ENCODE results near the gene SOX9. TPM values are rescaled to one million over a fixed set of nuclear protein-coding genes. Genes with fewer than 3 reads are reported as not detected.
"Not testable (repeated sequence)": the region's sequence is repeated elsewhere in the genome, so short reads cannot be mapped to it uniquely, and the experiment has no call there.

SOX9 gene
- polyA plus RNA-seq, 1 donor from 2014 or later: not detected

- Mint-ChIP-seq H3K36me3 (no peaks in the 10 kb centered on the region), H3K9me3 (peaks cover 2 to 3% (median 2%) of the 10 kb centered on the region in 3 donors), H3K4me3 (no peak overlapping the region), H3K27ac (no peak overlapping the region), H3K4me1 (peaks cover 0 to 4% (median 2%) of the 10 kb centered on the region in 3 donors), H3K27me3 (peaks cover 22% of the 10 kb centered on the region)
These were observed 7.2 kb downstream of the SOX9 start for GRCh38 chr17:72128039-72128438.

GRCh38 chr17:72134608-72135394, 14.0 kb downstream of the SOX9 start:
- no peak overlapping the region for H3K27ac Mint-ChIP-seq
- H3K4me1 Mint-ChIP-seq: no peaks in the 10 kb centered on the region
- no peak overlapping the region for H3K4me3 Mint-ChIP-seq
- H3K27me3 Mint-ChIP-seq: peaks cover 2% of the 10 kb centered on the region
- no peaks in the 10 kb centered on the region for H3K36me3 Mint-ChIP-seq
- peaks cover 0 to 2% (median 2%) of the 10 kb centered on the region in 3 donors for H3K9me3 Mint-ChIP-seq

- H3K36me3 Mint-ChIP-seq: no peaks in the 10 kb centered on the region
- peaks cover 0 to 2% (median 2%) of the 10 kb centered on the region in 3 donors for H3K9me3 Mint-ChIP-seq
- H3K27ac Mint-ChIP-seq: peak overlapping the region in 1 of 3 donors; percentile 1
- peaks cover 2% of the 10 kb centered on the region for H3K27me3 Mint-ChIP-seq
- H3K4me1 Mint-ChIP-seq: no peaks in the 10 kb centered on the region
- H3K4me3 Mint-ChIP-seq: no peak overlapping the region
These were observed 14.9 kb downstream of the SOX9 start for GRCh38 chr17:72135546-72136325.

GRCh38 chr17:72136692-72137091, 15.9 kb downstream of the SOX9 start:
- Mint-ChIP-seq H3K4me1 (no peaks in the 10 kb centered on the region), H3K27ac (no peak overlapping the region), H3K4me3 (no peak overlapping the region), H3K9me3 (peaks cover 0 to 2% (median 2%) of the 10 kb centered on the region in 3 donors), H3K36me3 (no peaks in the 10 kb centered on the region), H3K27me3 (peaks cover 2% of the 10 kb centered on the region)

GRCh38 chr17:72137161-72137560, 16.3 kb downstream of the SOX9 start:
- no peaks in the 10 kb centered on the region for H3K4me1 Mint-ChIP-seq
- H3K27me3 Mint-ChIP-seq: peaks cover 2% of the 10 kb centered on the region
- H3K27ac Mint-ChIP-seq: peak overlapping the region in 1 of 3 donors; percentile 27
- peaks cover 0 to 2% (median 2%) of the 10 kb centered on the region in 3 donors for H3K9me3 Mint-ChIP-seq
- H3K4me3 Mint-ChIP-seq: no peak overlapping the region
- no peaks in the 10 kb centered on the region for H3K36me3 Mint-ChIP-seq

GRCh38 chr17:72139212-72139611, 18.4 kb downstream of the SOX9 start:
- no peak overlapping the region for H3K27ac Mint-ChIP-seq
- H3K36me3 Mint-ChIP-seq: no peaks in the 10 kb centered on the region
- H3K27me3 Mint-ChIP-seq: peaks cover 2% of the 10 kb centered on the region
- H3K4me3 Mint-ChIP-seq: no peak overlapping the region
- H3K4me1 Mint-ChIP-seq: no peaks in the 10 kb centered on the region
- peaks cover 0 to 2% (median 0%) of the 10 kb centered on the region in 3 donors for H3K9me3 Mint-ChIP-seq

GRCh38 chr17:72141336-72141735, 20.5 kb downstream of the SOX9 start:
- Mint-ChIP-seq H3K27ac (no peak overlapping the region), H3K4me3 (no peak overlapping the region), H3K27me3 (no peaks in the 10 kb centered on the region), H3K36me3 (no peaks in the 10 kb centered on the region), H3K9me3 (peaks cover 0 to 2% (median 0%) of the 10 kb centered on the region in 3 donors), H3K4me1 (peaks cover 0 to 1% (median 0%) of the 10 kb centered on the region in 3 donors)

GRCh38 chr17:72142097-72142496, 21.3 kb downstream of the SOX9 start:
- not testable (repeated sequence) for H3K36me3 Mint-ChIP-seq, H3K4me3 Mint-ChIP-seq, H3K9me3 Mint-ChIP-seq, H3K4me1 Mint-ChIP-seq, H3K27ac Mint-ChIP-seq, H3K27me3 Mint-ChIP-seq

GRCh38 chr17:72142614-72143013, 21.8 kb downstream of the SOX9 start:
- Mint-ChIP-seq H3K27me3 (no peaks in the 10 kb centered on the region), H3K36me3 (no peaks in the 10 kb centered on the region), H3K9me3 (peaks cover 0 to 2% (median 0%) of the 10 kb centered on the region in 3 donors), H3K27ac (no peak overlapping the region), H3K4me3 (no peak overlapping the region), H3K4me1 (peaks cover 0 to 1% (median 0%) of the 10 kb centered on the region in 3 donors)

- Mint-ChIP-seq H3K27me3 (no peaks in the 10 kb centered on the region), H3K4me1 (peaks cover 0 to 1% (median 0%) of the 10 kb centered on the region in 3 donors), H3K36me3 (no peaks in the 10 kb centered on the region), H3K9me3 (peaks cover 0 to 2% (median 0%) of the 10 kb centered on the region in 3 donors), H3K4me3 (no peak overlapping the region), H3K27ac (no peak overlapping the region)
These were observed 22.4 kb downstream of the SOX9 start for GRCh38 chr17:72143245-72143644.

GRCh38 chr17:72144101-72144500, 23.3 kb downstream of the SOX9 start:
- Mint-ChIP-seq H3K27me3 (no peaks in the 10 kb centered on the region), H3K27ac (no peak overlapping the region), H3K36me3 (no peaks in the 10 kb centered on the region), H3K4me3 (no peak overlapping the region), H3K9me3 (no peaks in the 10 kb centered on the region), H3K4me1 (peaks cover 0 to 1% (median 0%) of the 10 kb centered on the region in 3 donors)

GRCh38 chr17:72145562-72145961, 24.7 kb downstream of the SOX9 start:
- Mint-ChIP-seq H3K9me3 (peaks cover 0 to 2% (median 0%) of the 10 kb centered on the region in 3 donors), H3K27me3 (peaks cover 2% of the 10 kb centered on the region), H3K36me3 (peaks cover 2% of the 10 kb centered on the region), H3K4me1 (peaks cover 0 to 1% (median 0%) of the 10 kb centered on the region in 3 donors), H3K4me3 (no peak overlapping the region), H3K27ac (no peak overlapping the region)

GRCh38 chr17:72145962-72146361, 25.1 kb downstream of the SOX9 start:
- Mint-ChIP-seq H3K27ac (no peak overlapping the region), H3K9me3 (peaks cover 0 to 2% (median 0%) of the 10 kb centered on the region in 3 donors), H3K27me3 (peaks cover 2% of the 10 kb centered on the region), H3K36me3 (peaks cover 2% of the 10 kb centered on the region), H3K4me1 (peaks cover 0 to 1% (median 0%) of the 10 kb centered on the region in 3 donors), H3K4me3 (no peak overlapping the region)

GRCh38 chr17:72146371-72146770, 25.6 kb downstream of the SOX9 start:
- H3K9me3 Mint-ChIP-seq: peaks cover 0 to 2% (median 0%) of the 10 kb centered on the region in 3 donors
- H3K27me3 Mint-ChIP-seq: peaks cover 2% of the 10 kb centered on the region
- H3K36me3 Mint-ChIP-seq: peaks cover 2% of the 10 kb centered on the region
- H3K4me1 Mint-ChIP-seq: peaks cover 0 to 1% (median 0%) of the 10 kb centered on the region in 3 donors
- H3K27ac Mint-ChIP-seq: no peak overlapping the region
- no peak overlapping the region for H3K4me3 Mint-ChIP-seq
